Tibial nerve (tissue), 4 donors: ENCODE measurements around the gene CCNI.

Source experiments
- EP300 ChIP-seq, 2 donors: sonication (generic); formaldehyde crosslinking; IDR thresholded peaks; one replicate each; pipeline ENCODE4 v1.6.1; 2017; ENCODE audit warnings: antibody characterized with exemption in 2 of 2, mild to moderate bottlenecking in 1 of 2
- POLR2A ChIP-seq, 2 donors: fragments of 450-650 bp; IDR thresholded peaks; one replicate each; pipeline ENCODE4 v1.6.1; 2017; ENCODE audit warnings: antibody characterized with exemption in 2 of 2, mild to moderate bottlenecking in 2 of 2, moderate library complexity in 2 of 2
- TF ChIP-seq, protein P1 (sequence below), 5 experiments: fragments of 200-600 bp in 3 of 5; fragments of 450-650 bp in 2 of 5; sonication (generic) in 3 of 5; IDR thresholded peaks; one replicate each; pipeline ENCODE4 v1.5.1; 2016 to 2019; ENCODE audit warnings: antibody characterized with exemption in 5 of 5, mild to moderate bottlenecking in 3 of 5, moderate library complexity in 2 of 5

DNA sequence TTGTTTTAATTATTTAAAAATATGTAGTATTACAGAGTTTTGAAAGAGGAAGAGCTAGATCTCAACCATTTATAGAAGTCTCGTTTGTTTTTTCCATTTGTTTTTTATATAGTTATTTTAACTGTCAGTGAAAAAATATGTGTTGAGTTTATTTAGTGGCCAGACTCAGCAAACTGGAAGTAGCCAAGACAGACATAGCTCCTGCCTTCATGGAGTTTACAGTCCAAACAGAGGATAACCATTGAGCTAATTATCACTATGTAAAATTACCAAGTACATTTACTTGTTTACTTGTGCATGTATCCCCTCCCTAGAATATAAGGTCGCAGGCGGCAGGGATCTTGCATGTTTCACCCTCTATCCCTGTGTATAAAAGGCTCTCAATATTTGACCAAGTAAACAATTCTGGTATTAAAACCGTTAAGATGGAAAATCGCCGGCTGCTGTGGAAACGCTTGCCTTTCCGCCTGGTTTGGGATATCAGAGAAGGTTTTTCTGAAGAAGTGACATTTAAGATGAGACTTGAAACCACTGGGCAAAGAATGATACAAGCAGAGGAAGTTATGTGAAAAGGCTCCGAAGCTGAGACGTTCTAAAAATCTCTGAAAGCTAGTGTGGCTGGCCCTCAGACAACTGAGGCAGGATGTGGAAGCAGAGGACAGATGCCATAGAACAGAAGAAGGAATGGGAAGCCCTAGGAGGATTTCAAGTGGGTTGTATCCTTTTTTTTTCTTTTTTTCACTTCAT, 1.3 kb upstream of the CCNI start:
- no peak for TF ChIP-seq POLR2A (IDR thresholded peaks at IDR 0.05)
- TF ChIP-seq, protein P1, sequence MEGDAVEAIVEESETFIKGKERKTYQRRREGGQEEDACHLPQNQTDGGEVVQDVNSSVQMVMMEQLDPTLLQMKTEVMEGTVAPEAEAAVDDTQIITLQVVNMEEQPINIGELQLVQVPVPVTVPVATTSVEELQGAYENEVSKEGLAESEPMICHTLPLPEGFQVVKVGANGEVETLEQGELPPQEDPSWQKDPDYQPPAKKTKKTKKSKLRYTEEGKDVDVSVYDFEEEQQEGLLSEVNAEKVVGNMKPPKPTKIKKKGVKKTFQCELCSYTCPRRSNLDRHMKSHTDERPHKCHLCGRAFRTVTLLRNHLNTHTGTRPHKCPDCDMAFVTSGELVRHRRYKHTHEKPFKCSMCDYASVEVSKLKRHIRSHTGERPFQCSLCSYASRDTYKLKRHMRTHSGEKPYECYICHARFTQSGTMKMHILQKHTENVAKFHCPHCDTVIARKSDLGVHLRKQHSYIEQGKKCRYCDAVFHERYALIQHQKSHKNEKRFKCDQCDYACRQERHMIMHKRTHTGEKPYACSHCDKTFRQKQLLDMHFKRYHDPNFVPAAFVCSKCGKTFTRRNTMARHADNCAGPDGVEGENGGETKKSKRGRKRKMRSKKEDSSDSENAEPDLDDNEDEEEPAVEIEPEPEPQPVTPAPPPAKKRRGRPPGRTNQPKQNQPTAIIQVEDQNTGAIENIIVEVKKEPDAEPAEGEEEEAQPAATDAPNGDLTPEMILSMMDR (IDR thresholded peaks at IDR 0.05): no peak
- TF ChIP-seq EP300 (IDR thresholded peaks at IDR 0.05): no peak
